ENCODE results near the gene TBK1.

The TBK1 gene

DNA sequence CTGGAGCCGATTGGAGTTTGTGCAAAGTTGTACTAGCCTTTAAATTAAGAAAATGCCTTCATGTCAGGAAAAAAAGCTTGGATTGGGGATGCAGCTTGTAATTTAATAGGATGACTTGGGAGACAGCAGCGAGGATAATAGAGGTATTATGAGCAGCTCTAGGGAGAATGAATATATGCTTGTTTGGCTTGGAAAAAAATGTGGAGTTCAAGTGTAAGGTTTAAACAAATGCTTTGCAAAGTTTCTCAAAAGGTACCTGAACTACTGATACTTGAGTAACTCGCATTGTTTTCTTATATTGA is 93.1 kb downstream of the TBK1 start:
- in situ Hi-C loops (cut with HindIII; ENCODE audit: low sequenced_read_pairs): no loop called here
- H3K4me3 ChIP-seq (ENCODE audit: low read depth, low read length): no peak overlapping the region
- no peak for DNase-seq (ENCODE audit: low read depth, low spot score)
- TF ChIP-seq, protein P1, sequence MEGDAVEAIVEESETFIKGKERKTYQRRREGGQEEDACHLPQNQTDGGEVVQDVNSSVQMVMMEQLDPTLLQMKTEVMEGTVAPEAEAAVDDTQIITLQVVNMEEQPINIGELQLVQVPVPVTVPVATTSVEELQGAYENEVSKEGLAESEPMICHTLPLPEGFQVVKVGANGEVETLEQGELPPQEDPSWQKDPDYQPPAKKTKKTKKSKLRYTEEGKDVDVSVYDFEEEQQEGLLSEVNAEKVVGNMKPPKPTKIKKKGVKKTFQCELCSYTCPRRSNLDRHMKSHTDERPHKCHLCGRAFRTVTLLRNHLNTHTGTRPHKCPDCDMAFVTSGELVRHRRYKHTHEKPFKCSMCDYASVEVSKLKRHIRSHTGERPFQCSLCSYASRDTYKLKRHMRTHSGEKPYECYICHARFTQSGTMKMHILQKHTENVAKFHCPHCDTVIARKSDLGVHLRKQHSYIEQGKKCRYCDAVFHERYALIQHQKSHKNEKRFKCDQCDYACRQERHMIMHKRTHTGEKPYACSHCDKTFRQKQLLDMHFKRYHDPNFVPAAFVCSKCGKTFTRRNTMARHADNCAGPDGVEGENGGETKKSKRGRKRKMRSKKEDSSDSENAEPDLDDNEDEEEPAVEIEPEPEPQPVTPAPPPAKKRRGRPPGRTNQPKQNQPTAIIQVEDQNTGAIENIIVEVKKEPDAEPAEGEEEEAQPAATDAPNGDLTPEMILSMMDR (IDR thresholded peaks at IDR 0.05; ENCODE audit: low read depth, low read length): no peak

DNA sequence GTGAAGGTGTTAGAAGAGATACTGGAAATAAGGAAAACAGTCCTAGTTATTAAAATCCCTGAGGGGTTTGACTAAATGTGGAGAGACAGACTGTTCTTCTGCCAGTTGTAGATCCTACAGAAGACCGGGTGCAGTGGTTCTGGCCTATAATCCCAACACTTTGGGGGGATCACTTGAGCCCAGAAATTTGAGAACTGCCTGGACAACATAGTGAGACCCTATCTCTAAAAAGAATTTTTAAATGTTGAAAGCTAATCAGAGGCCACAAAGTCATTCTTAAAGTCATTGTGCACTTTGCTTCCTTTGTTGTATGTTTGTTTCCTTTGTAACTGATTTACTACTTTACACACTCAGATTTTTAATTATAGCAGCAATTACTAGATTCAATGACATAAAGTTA is 97.2 kb downstream of the TBK1 start:
- no peak for DNase-seq (ENCODE audit: low read depth, low spot score)
- H3K4me3 ChIP-seq (ENCODE audit: low read depth, low read length): no peak overlapping the region
- TF ChIP-seq, protein P1 (IDR thresholded peaks at IDR 0.05; ENCODE audit: low read depth, low read length): no peak
- in situ Hi-C loops (cut with HindIII; ENCODE audit: low sequenced_read_pairs): no loop called here

DNA sequence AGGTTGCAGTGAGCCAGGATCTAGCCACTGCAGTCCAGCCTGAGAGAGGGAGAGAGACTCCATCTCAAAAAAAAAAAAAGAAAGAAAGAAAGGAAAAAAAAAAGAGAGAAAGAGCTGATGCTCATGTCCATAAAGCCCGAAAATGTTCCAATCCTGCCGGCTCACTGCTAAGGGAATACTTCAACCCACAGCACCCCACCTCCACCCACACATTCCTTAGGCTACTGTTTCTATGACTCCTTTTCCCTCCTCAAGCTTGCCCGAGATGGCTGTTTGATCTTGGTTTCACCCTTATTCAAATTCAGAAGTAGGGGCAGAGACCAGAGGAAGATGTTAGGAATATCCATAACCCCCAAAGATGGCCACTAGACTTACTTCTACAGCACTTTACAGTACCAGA is 98.8 kb downstream of the TBK1 start:
- TF ChIP-seq, protein P1 (IDR thresholded peaks at IDR 0.05; ENCODE audit: low read depth, low read length): no peak
- no peak overlapping the region for H3K4me3 ChIP-seq (ENCODE audit: low read depth, low read length)
- in situ Hi-C loops (cut with HindIII; ENCODE audit: low sequenced_read_pairs): no loop called here
- no peak for DNase-seq (ENCODE audit: low read depth, low spot score)

DNA sequence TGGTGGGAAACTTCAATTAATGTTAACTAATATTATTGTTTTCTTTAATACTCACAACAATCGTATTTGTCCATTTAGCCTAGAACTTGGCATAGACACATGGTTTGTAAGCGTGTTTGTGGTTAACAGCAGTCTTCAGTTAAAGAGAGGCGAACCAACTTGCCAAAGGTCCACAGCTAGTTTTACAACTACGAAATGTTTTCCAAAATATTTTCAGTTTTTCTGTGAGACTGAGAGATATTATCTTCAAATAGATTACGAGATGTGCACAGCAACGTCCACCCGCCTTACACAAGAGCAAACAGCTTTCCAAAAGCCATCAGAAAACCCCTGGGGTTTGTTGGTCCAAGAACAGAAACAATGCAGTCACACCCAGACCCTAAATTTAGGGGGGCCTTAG is 99.8 kb downstream of the TBK1 start:
- in situ Hi-C loops (cut with HindIII; ENCODE audit: low sequenced_read_pairs): no loop called here
- TF ChIP-seq, protein P1 (IDR thresholded peaks at IDR 0.05; ENCODE audit: low read depth, low read length): no peak

More for the DNA sequence above, 99.8 kb downstream of the TBK1 start:
- no peak for DNase-seq (ENCODE audit: low read depth, low spot score)
- no peak overlapping the region for H3K4me3 ChIP-seq (ENCODE audit: low read depth, low read length)
